Sigmoid colon (tissue), 7 donors: ENCODE measurements around the gene AKAIN1. TPM values are rescaled to one million over a fixed set of nuclear protein-coding genes. Genes with fewer than 3 reads are reported as not detected.

Experiments used
- DNase-seq: peaks from one replicate; pipeline ENCODE4 v3.0.0-alpha.2; 2019
- H3K27ac ChIP-seq, 4 donors: fragments of 200-600 bp; sonication (generic); one replicate each; pipeline ENCODE4 v1.5.1; 2016 to 2019; ENCODE audit warnings: mild to moderate bottlenecking in 1 of 4
- H3K27me3 ChIP-seq, 3 donors: fragments of 200-600 bp; sonication (generic); one replicate each; pipeline ENCODE4 v1.5.1; 2019; ENCODE audit warnings: mild to moderate bottlenecking in 1 of 3
- H3K36me3 ChIP-seq, 4 donors: fragments of 200-600 bp; sonication (generic); one replicate each; pipeline ENCODE4 v1.5.1; 2016 to 2019
- H3K4me1 ChIP-seq, 4 donors: fragments of 200-600 bp; sonication (generic); one replicate each; pipeline ENCODE4 v1.5.1; 2017 to 2019
- H3K4me3 ChIP-seq, 4 donors: fragments of 200-600 bp; sonication (generic); one replicate each; pipeline ENCODE4 v1.5.1; 2017 to 2019; ENCODE audit warnings: mild to moderate bottlenecking in 2 of 4, moderate library complexity in 1 of 4
- H3K9me3 ChIP-seq, 4 donors: fragments of 200-600 bp in 3 of 4; sonication (generic) in 3 of 4; one replicate each; pipeline versions ENCODE4 v1.5.1 to v1.6.1; 2013 to 2019
- CTCF ChIP-seq, 4 experiments: fragments of 450-650 bp in 3 of 4; fragments of 200-600 bp in 1 of 4; IDR thresholded peaks; one replicate each; pipeline ENCODE4 v1.5.1; 2016 to 2019; ENCODE audit warnings: antibody characterized with exemption in 4 of 4, mild to moderate bottlenecking in 3 of 4, moderate library complexity in 2 of 4
- EP300 ChIP-seq, 4 donors: sonication (generic); formaldehyde crosslinking; IDR thresholded peaks; one replicate each; pipeline ENCODE4 v1.6.1; 2017; ENCODE audit warnings: antibody characterized with exemption in 4 of 4
- POLR2A ChIP-seq, 2 donors: fragments of 450-650 bp; IDR thresholded peaks; one replicate each; pipeline ENCODE4 v1.6.1; 2016; ENCODE audit warnings: antibody characterized with exemption in 2 of 2, mild to moderate bottlenecking in 2 of 2, moderate library complexity in 2 of 2
- POLR2AphosphoS5 ChIP-seq, 4 donors: sonication (generic); formaldehyde crosslinking; IDR thresholded peaks; one replicate each; pipeline ENCODE4 v1.6.1; 2017; ENCODE audit warnings: antibody characterized with exemption in 4 of 4
- WGBS, 2 donors: extraction: QIAGEN DNeasy Blood & Tissue Kit; methylation state at CpG; one replicate each; pipeline ENCODE4 v1.1.7; 2013; 5-methylcytosine and 5-hydroxymethylcytosine counted together
- intact Hi-C: fragments of 100-400 bp; cut with DNase I; formaldehyde crosslinking; loops from one replicate; pipeline ENCODE4 v1.15.1; 2023
- polyA plus RNA-seq, 3 donors: library from polyadenylated mRNA; stranded (reverse); fragments of 200-250 nt; gene quantifications; one replicate each; pipeline ENCODE4 v1.2.3, GENCODE V29; 2013
- total RNA-seq, 4 donors: library from RNA; depleted of rRNA; stranded (reverse); fragments of >200 nt; gene quantifications; one replicate each; pipeline ENCODE4 v1.1.0, GENCODE V29; 2016
- donor health status: healthy with polysubstance abuse.
- donor health status: Bipolar disorder and iron deficiency.
- donor health status: healthy.

The AKAIN1 gene
- total and polyA plus RNA-seq, 7 donors = 0.32 TPM; not detected in 6

DNA sequence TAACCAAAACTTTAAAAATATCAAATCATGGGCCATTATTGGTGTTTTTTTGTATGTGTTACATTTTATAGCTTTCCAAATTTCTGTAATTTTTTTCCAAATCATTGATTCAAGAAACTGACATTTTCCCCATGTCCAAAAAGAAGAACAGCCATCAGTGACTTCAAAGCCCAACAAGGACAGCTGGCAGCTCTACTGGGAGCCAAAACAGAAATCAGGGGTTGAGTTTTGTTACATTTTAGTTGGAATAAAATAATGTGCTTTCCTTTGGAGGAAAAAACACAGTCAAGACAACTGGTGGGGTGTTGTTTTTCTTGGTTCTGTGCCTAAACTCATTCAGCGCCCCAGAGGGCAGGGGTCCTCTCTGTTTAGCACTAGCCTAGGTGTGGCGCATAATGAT is 23.8 kb downstream of the AKAIN1 start:
- TF ChIP-seq EP300 (IDR thresholded peaks at IDR 0.05) (no peak), POLR2AphosphoS5 (IDR thresholded peaks at IDR 0.05) (no peak), CTCF (IDR thresholded peaks at IDR 0.05) (no peak), POLR2A (IDR thresholded peaks at IDR 0.05) (no peak)

GRCh38 chr18:5167831-5168230 is 29.2 kb downstream of the AKAIN1 start:
- intact Hi-C loops = no loop called here
- DNase-seq = no peak
- Histone ChIP-seq H3K4me3 (no peak overlapping the region), H3K9me3 (no peaks in the 10 kb centered on the region), H3K36me3 (no peaks in the 10 kb centered on the region), H3K4me1 (no peaks in the 10 kb centered on the region), H3K27ac (no peak overlapping the region), H3K27me3 (no peaks in the 10 kb centered on the region)
- no peak for TF ChIP-seq POLR2A (IDR thresholded peaks at IDR 0.05)
- no peak for TF ChIP-seq CTCF (IDR thresholded peaks at IDR 0.05)
- TF ChIP-seq POLR2AphosphoS5 (IDR thresholded peaks at IDR 0.05) = no peak
- TF ChIP-seq EP300 (IDR thresholded peaks at IDR 0.05) = no peak
- WGBS, 2 donors = 37 to 40% methylated on average over 2 of the region's 2 CpGs

More for the DNA sequence above, 23.8 kb downstream of the AKAIN1 start:
- no peaks in the 10 kb centered on the region for H3K4me1 ChIP-seq
- no peak overlapping the region for H3K4me3 ChIP-seq
- DNase-seq = no peak
- H3K9me3 ChIP-seq = no peaks in the 10 kb centered on the region
- 90 to 94% methylated on average over 2 of the region's 2 CpGs for WGBS, 2 donors
- H3K36me3 ChIP-seq = no peaks in the 10 kb centered on the region
- no peak overlapping the region for H3K27ac ChIP-seq
- intact Hi-C loops = no loop called here
- no peaks in the 10 kb centered on the region for H3K27me3 ChIP-seq

GRCh38 chr18:5166606-5167280 is 30.3 kb downstream of the AKAIN1 start:
- Histone ChIP-seq H3K36me3 (no peaks in the 10 kb centered on the region), H3K27me3 (no peaks in the 10 kb centered on the region), H3K4me1 (no peaks in the 10 kb centered on the region), H3K9me3 (no peaks in the 10 kb centered on the region), H3K27ac (no peak overlapping the region), H3K4me3 (no peak overlapping the region)
- TF ChIP-seq POLR2AphosphoS5 (IDR thresholded peaks at IDR 0.05) (no peak), EP300 (IDR thresholded peaks at IDR 0.05) (no peak), CTCF (IDR thresholded peaks at IDR 0.05) (no peak)
- no peak for DNase-seq
- 45 to 49% methylated on average over 2 of the region's 2 CpGs for WGBS, 2 donors
- intact Hi-C loops = no loop called here

DNA sequence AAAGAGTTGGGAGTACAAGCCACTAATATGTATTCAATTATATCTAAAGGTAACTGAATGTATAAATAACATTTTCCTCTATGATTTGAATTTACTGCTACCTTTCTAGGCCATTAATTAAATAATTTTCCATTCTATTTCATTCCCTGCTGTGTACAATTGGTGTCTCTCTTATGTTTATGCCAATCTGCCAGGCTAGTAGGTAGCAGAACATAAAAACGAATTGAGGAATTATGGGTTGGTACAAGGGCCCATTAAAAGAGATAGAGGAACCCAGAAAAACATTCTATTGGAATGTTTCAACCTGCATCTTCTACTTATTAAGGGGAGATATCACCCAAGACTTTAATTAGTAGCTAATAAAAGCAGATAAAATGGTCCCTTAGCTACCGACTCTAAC is 32.2 kb downstream of the AKAIN1 start:
- no peaks in the 10 kb centered on the region for H3K4me1 ChIP-seq
- DNase-seq = no peak
- H3K4me3 ChIP-seq = no peak overlapping the region
- no peaks in the 10 kb centered on the region for H3K9me3 ChIP-seq
- intact Hi-C loops = no loop called here
- 48 to 72% methylated on average over 2 of the region's 2 CpGs for WGBS, 2 donors
- no peaks in the 10 kb centered on the region for H3K36me3 ChIP-seq
- no peaks in the 10 kb centered on the region for H3K27me3 ChIP-seq
- TF ChIP-seq CTCF (IDR thresholded peaks at IDR 0.05) (no peak), POLR2AphosphoS5 (IDR thresholded peaks at IDR 0.05) (no peak), POLR2A (IDR thresholded peaks at IDR 0.05) (no peak), EP300 (IDR thresholded peaks at IDR 0.05) (no peak)
- H3K27ac ChIP-seq = no peak overlapping the region

DNA sequence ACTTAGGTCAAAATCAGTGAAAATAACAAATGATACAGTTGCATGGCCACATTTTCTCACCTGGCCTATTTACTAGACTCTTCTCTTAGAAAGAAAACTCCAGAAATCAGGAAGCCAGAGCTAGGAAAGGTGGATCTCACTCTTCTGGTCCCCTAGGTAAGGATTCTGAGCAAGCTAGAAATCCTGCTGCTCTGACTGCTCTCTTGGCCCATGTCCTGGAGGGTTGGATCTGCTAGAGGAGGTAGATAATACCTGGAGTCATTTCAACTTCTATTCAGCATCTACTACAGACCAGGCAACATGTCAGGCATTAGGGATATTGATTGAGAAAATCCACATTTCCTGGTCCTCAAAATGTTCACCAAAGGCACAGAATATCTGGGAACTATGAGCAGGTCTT is 34.9 kb downstream of the AKAIN1 start:
- DNase-seq = no peak
- H3K27me3 ChIP-seq = no peaks in the 10 kb centered on the region
- H3K9me3 ChIP-seq = no peaks in the 10 kb centered on the region
- no peak overlapping the region for H3K4me3 ChIP-seq
- intact Hi-C loops = no loop called here
- no peak overlapping the region for H3K27ac ChIP-seq
- H3K36me3 ChIP-seq = no peaks in the 10 kb centered on the region
- no peaks in the 10 kb centered on the region for H3K4me1 ChIP-seq
- TF ChIP-seq EP300 (IDR thresholded peaks at IDR 0.05) (no peak), POLR2AphosphoS5 (IDR thresholded peaks at IDR 0.05) (no peak), CTCF (IDR thresholded peaks at IDR 0.05) (no peak), POLR2A (IDR thresholded peaks at IDR 0.05) (no peak)
